IMR-90 (cell line): ENCODE measurements around the gene IKZF4.

ENCODE experiments used
- BHLHE40 ChIP-seq: fragments of 150-350 bp; IDR thresholded peaks from 2 replicates; pipeline ENCODE4 v1.6.1; 2016; ENCODE audit warnings: mild to moderate bottlenecking, low read depth, low read length
- CHD1 ChIP-seq: IDR thresholded peaks from 2 replicates; pipeline ENCODE4 v1.6.1; 2012; ENCODE audit warnings: low read depth, low read length, improper control_type of control experiment
- CTCF ChIP-seq: conservative IDR thresholded peaks from 2 replicates; pipeline ENCODE4 v1.5.1; 2012; ENCODE audit warnings: mild to moderate bottlenecking, low read depth, low read length, improper control_type of control experiment
- ELK1 ChIP-seq: fragments of 150-350 bp; IDR thresholded peaks from 2 replicates; pipeline ENCODE4 v1.6.1; 2016; ENCODE audit warnings: low read depth, mild to moderate bottlenecking, low read length, moderate library complexity, borderline replicate concordance
- MAFK ChIP-seq: IDR thresholded peaks from 2 replicates; pipeline ENCODE4 v1.6.1; 2012; ENCODE audit warnings: low read depth, low read length, improper control_type of control experiment
- MAZ ChIP-seq: IDR thresholded peaks from 2 replicates; pipeline ENCODE4 v1.6.1; 2012; ENCODE audit warnings: low read depth, mild to moderate bottlenecking, low read length, improper control_type of control experiment, moderate library complexity, borderline replicate concordance
- MXI1 ChIP-seq: IDR thresholded peaks from 2 replicates; pipeline ENCODE4 v1.6.1; 2012; ENCODE audit warnings: low read depth, mild to moderate bottlenecking, low read length, moderate library complexity, borderline replicate concordance
- NFE2L2 ChIP-seq: fragments of 150-350 bp; IDR thresholded peaks from 2 replicates; pipeline ENCODE4 v1.6.1; 2016; ENCODE audit warnings: low read depth, mild to moderate bottlenecking, low read length
- POLR2A ChIP-seq: IDR thresholded peaks from 2 replicates; pipeline ENCODE4 v1.6.1; 2012; ENCODE audit warnings: mild to moderate bottlenecking, low read depth, low read length
- RAD21 ChIP-seq: IDR thresholded peaks from 2 replicates; pipeline ENCODE4 v1.6.1; 2012; ENCODE audit warnings: low read length, improper control_type of control experiment
- RCOR1 ChIP-seq: IDR thresholded peaks from 2 replicates; pipeline ENCODE4 v1.6.1; 2012; ENCODE audit warnings: mild to moderate bottlenecking, low read length, improper control_type of control experiment; ENCODE audit not compliant: insufficient replicate concordance
- RFX5 ChIP-seq: IDR thresholded peaks from 2 replicates; pipeline ENCODE4 v1.8.0; 2012; ENCODE audit warnings: low read depth, mild to moderate bottlenecking, low read length, moderate library complexity
- SMC3 ChIP-seq: fragments of 150-350 bp; IDR thresholded peaks from 2 replicates; pipeline ENCODE4 v1.6.1; 2016; ENCODE audit warnings: low read depth, mild to moderate bottlenecking, antibody characterized with exemption, low read length, moderate library complexity
- USF2 ChIP-seq: fragments of 150-350 bp; IDR thresholded peaks from 2 replicates; pipeline ENCODE4 v1.6.1; 2017; ENCODE audit warnings: mild to moderate bottlenecking, antibody characterized with exemption, low read length, low read depth

- TF ChIP-seq RAD21 (no peak), CTCF (no peak), MAZ (no peak), RCOR1 (no peak), POLR2A (no peak), CHD1 (no peak), USF2 (no peak), MAFK (no peak), RFX5 (no peak), BHLHE40 (no peak), NFE2L2 (no peak), SMC3 (no peak), ELK1 (no peak), MXI1 (no peak)
Measured at GRCh38 chr12:56086608-56087007, 65.8 kb downstream of the IKZF4 start.
